ENCODE data around the gene MMD2.
"Not testable (repeated sequence)": the region's sequence is repeated elsewhere in the genome, so short reads cannot be mapped to it uniquely, and the experiment has no call there.

The MMD2 gene

GRCh38 chr7:4893188-4893587, 65.8 kb downstream of the MMD2 start:
- FAIRE-seq = not testable (repeated sequence)

GRCh38 chr7:4891522-4891921, 67.5 kb downstream of the MMD2 start:
- not testable (repeated sequence) for FAIRE-seq

- FAIRE-seq = no peak
Measured at GRCh38 chr7:4889682-4890081, 69.3 kb downstream of the MMD2 start.

- no peak for FAIRE-seq
Measured at GRCh38 chr7:4888161-4888560, 70.8 kb downstream of the MMD2 start.

- no peak for FAIRE-seq
Measured at GRCh38 chr7:4886671-4887070, 72.3 kb downstream of the MMD2 start.

GRCh38 chr7:4885317-4885807, 73.6 kb downstream of the MMD2 start:
- FAIRE-seq = no peak

- FAIRE-seq = no peak
Measured at GRCh38 chr7:4884164-4884563, 74.8 kb downstream of the MMD2 start.

- FAIRE-seq = no peak
Measured at GRCh38 chr7:4883372-4884144, 75.4 kb downstream of the MMD2 start, which contains the start of gene RADIL. RADIL (minus strand) TSS chr7:4883716; CDS start chr7:4878139, 5,577 bp downstream.

GRCh38 chr7:4883033-4883371, 76.0 kb downstream of the MMD2 start:
- no peak for FAIRE-seq

GRCh38 chr7:4882169-4883032, 76.6 kb downstream of the MMD2 start:
- no peak for FAIRE-seq

GRCh38 chr7:4880218-4880617, 78.8 kb downstream of the MMD2 start:
- no peak for FAIRE-seq

- FAIRE-seq = no peak
Measured at GRCh38 chr7:4879396-4880081, 79.4 kb downstream of the MMD2 start.

- no peak for FAIRE-seq
Measured at GRCh38 chr7:4878336-4879335, 80.4 kb downstream of the MMD2 start.

- FAIRE-seq = no peak
Measured at GRCh38 chr7:4876586-4876985, 82.4 kb downstream of the MMD2 start.

- no peak for FAIRE-seq
Measured at GRCh38 chr7:4875391-4875790, 83.6 kb downstream of the MMD2 start.

- no peak for FAIRE-seq
Measured at GRCh38 chr7:4873071-4873944, 85.7 kb downstream of the MMD2 start.

GRCh38 chr7:4871930-4872675, 86.9 kb downstream of the MMD2 start:
- no peak for FAIRE-seq

- no peak for FAIRE-seq
Measured at GRCh38 chr7:4871056-4871680, 87.8 kb downstream of the MMD2 start.

GRCh38 chr7:4868493-4868892, 90.5 kb downstream of the MMD2 start:
- no peak for FAIRE-seq

All from colon (tissue), 2 donors.